ENCODE data around the gene KIF25. TPM values are rescaled to one million over a fixed set of nuclear protein-coding genes. Genes with fewer than 3 reads are reported as not detected.

Gene KIF25
- total and polyA plus RNA-seq, 8 donors: 0.31 to 0.37 (median 0.33) TPM; not detected in 5

DNA sequence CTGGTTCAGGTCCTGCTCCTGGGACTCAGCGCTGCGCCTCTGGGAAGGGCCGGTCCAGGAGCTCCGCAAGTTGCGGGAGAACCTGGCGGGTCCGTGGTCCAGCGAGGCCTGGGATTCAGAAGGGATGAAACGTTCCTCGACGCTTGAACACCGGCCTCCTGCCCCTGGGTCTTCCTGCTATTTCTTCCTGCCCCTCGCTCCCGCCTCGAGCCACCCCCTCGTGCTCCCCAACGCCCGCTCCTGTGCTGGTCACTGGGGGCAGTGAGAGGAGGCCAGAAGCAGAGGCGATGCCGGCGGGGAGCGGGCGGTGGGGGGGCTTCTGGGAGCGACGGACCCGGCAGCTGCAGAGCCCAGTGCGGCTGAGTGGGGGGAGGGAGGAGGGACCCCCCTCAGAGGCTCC lies 20.8 kb upstream of the KIF25 start:
- Histone ChIP-seq H3K4me3 (no peak overlapping the region), H3K9me3 (no peaks in the 10 kb centered on the region), H3K36me3 (peaks cover 0 to under 1% (median 0%) of the 10 kb centered on the region in 4 donors), H3K27ac (no peak overlapping the region), H3K27me3 (no peaks in the 10 kb centered on the region), H3K4me1 (peaks cover 0 to 30% (median 11%) of the 10 kb centered on the region in 4 donors)
- intact Hi-C loops (cut with DNase I; ENCODE audit: low total_unique reads): no loop called here
- WGBS, 5 donors: 92 to 98% (median 94%) methylated on average over 16 to 27 of the region's 27 CpGs
- DNase-seq: no peak
- no peak for TF ChIP-seq POLR2A (IDR thresholded peaks at IDR 0.05)
- TF ChIP-seq EP300 (IDR thresholded peaks at IDR 0.05): no peak
- TF ChIP-seq, protein P1, sequence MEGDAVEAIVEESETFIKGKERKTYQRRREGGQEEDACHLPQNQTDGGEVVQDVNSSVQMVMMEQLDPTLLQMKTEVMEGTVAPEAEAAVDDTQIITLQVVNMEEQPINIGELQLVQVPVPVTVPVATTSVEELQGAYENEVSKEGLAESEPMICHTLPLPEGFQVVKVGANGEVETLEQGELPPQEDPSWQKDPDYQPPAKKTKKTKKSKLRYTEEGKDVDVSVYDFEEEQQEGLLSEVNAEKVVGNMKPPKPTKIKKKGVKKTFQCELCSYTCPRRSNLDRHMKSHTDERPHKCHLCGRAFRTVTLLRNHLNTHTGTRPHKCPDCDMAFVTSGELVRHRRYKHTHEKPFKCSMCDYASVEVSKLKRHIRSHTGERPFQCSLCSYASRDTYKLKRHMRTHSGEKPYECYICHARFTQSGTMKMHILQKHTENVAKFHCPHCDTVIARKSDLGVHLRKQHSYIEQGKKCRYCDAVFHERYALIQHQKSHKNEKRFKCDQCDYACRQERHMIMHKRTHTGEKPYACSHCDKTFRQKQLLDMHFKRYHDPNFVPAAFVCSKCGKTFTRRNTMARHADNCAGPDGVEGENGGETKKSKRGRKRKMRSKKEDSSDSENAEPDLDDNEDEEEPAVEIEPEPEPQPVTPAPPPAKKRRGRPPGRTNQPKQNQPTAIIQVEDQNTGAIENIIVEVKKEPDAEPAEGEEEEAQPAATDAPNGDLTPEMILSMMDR (IDR thresholded peaks at IDR 0.05): no peak
- no peak for TF ChIP-seq POLR2AphosphoS5 (IDR thresholded peaks at IDR 0.05)

DNA sequence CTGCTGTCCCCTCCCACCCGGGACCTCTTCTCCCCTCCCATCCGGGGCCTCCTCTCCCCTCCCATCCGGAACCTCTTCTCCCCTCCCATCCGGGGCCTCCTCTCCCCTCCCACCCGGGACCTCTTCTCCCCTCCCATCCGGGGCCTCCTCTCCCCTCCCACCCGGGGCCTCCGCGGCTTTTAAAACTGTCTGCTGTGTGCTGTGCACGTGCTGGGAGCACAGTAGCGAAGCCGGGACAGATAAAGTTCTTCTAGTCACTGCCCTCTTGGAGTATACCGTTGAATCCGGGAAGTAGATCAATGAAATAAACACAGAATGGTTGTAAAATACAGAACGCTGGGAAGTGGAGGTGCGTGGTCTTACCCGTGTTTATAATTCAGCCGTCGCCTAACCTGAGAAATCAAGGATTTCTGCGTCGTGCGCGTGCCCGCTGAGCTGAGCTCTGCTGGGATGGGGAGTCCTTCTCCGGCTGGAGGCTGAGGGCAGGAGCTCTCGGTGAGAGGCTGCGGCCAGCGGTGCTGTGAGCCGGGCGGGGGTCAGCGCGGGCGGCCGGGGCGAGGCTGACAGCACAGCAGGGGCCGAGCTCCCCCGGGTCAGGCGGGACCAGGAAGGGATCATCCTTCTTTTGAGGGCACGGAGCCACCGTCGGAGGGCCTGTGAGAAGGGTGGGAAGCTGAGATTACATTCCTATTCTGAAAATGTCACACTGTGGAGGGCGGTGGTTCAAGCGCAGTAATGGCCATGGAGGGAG lies 19.6 kb upstream of the KIF25 start:
- Histone ChIP-seq H3K27ac (no peak overlapping the region), H3K4me3 (no peak overlapping the region), H3K4me1 (peaks cover 0 to 30% (median 10%) of the 10 kb centered on the region in 4 donors), H3K36me3 (no peaks in the 10 kb centered on the region), H3K27me3 (no peaks in the 10 kb centered on the region), H3K9me3 (no peaks in the 10 kb centered on the region)
- WGBS, 5 donors: 91 to 93% (median 92%) methylated on average over 35 to 43 of the region's 43 CpGs
- TF ChIP-seq POLR2AphosphoS5 (IDR thresholded peaks at IDR 0.05): no peak
- no peak for DNase-seq
- intact Hi-C loops (cut with DNase I; ENCODE audit: low total_unique reads): no loop called here

DNA sequence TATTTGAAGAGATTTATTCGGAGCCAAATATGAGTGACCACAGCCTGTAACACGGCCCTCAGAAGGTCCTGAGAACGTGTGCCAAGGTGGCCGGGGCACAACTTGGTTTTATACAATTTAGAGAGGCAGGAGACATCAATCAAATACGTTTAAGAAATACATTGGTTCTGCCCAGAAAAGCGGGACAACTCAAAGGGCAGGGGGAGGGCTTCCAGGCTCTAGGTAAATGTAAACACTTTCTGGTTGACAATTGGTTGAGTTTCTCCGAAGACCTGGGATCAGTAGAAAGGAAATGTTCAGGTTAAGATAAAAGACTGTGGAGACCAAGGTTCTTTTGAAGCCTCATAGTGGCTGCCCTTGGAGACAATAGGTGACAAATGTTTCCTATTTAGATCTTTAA lies 18.9 kb upstream of the KIF25 start:
- 64 to 74% (median 70%) methylated on average over 7 of the region's 7 CpGs for WGBS, 5 donors
- Histone ChIP-seq H3K4me3 (no peak overlapping the region), H3K4me1 (peaks cover 0 to 24% (median 7%) of the 10 kb centered on the region in 4 donors)

DNA sequence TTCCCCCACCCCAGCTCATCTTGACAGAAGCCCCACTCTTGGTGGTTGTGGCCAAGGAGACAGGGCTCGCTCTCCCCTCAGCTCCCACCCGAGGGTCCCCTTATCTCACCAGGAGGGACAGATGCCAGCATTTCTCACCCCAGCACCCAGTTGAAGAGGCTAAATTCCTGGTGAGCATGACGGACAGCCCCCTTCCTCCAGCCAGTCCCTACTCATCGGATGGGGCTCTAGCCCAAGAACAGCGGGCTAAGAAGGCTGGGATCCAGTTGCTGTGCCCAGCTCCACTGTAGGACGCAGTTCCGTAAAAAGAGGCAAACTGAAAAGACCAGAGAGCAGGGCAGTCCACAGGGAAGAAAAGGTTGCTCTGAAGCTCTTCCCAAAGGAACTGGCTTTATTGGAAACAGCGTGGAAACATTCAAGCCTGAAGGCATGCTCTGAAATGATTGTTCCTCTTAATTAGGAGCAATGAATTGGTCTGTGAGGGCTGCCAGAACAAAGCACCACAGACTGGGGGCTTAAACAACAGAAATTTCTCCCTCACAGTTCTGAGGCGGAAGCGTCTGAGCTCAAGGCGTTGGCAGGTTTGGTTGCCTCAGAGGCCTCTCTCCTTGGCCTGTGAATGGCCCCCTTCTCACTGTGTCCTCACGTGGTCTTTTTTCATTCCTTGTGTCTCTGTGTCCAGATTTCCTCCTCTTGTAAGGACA lies 17.9 kb upstream of the KIF25 start:
- H3K27ac ChIP-seq: no peak overlapping the region
- intact Hi-C loops (cut with DNase I; ENCODE audit: low total_unique reads): no loop called here

More for the DNA sequence above, 18.9 kb upstream of the KIF25 start:
- Histone ChIP-seq H3K27ac (no peak overlapping the region), H3K36me3 (no peaks in the 10 kb centered on the region), H3K9me3 (no peaks in the 10 kb centered on the region), H3K27me3 (no peaks in the 10 kb centered on the region)
- intact Hi-C loops (cut with DNase I; ENCODE audit: low total_unique reads): no loop called here
- no peak for TF ChIP-seq POLR2AphosphoS5 (IDR thresholded peaks at IDR 0.05)
- TF ChIP-seq, protein P1 (IDR thresholded peaks at IDR 0.05): no peak
- TF ChIP-seq POLR2A (IDR thresholded peaks at IDR 0.05): no peak
- no peak for TF ChIP-seq EP300 (IDR thresholded peaks at IDR 0.05)
- DNase-seq: no peak

More for the DNA sequence above, 17.9 kb upstream of the KIF25 start:
- no peak for DNase-seq
- 79 to 88% (median 86%) methylated on average over 12 of the region's 12 CpGs for WGBS, 5 donors
- Histone ChIP-seq H3K4me3 (no peak overlapping the region), H3K27me3 (no peaks in the 10 kb centered on the region), H3K9me3 (no peaks in the 10 kb centered on the region), H3K4me1 (peaks cover 0 to 14% (median 6%) of the 10 kb centered on the region in 4 donors), H3K36me3 (no peaks in the 10 kb centered on the region)
- TF ChIP-seq EP300 (IDR thresholded peaks at IDR 0.05) (no peak), POLR2A (IDR thresholded peaks at IDR 0.05) (no peak), POLR2AphosphoS5 (IDR thresholded peaks at IDR 0.05) (no peak)
- TF ChIP-seq, protein P1 (IDR thresholded peaks at IDR 0.05): no peak
